Activated T-helper 17 cell treated with anti-CD3 and anti-CD28 coated beads, Interleukin-2, amount 50 U/mL, for 72 hours (primary cell): Measurements from ENCODE around the gene RABGEF1. TPM values are rescaled to one million over a fixed set of nuclear protein-coding genes. Genes with fewer than 3 reads are reported as not detected.
"Not testable (repeated sequence)": the region's sequence is repeated elsewhere in the genome, so short reads cannot be mapped to it uniquely, and the experiment has no call there.

Source experiments
- ATAC-seq: fragments of 150-1000 bp; cut with Tn5 transposase; replicated peaks from 2 replicates; pipeline ENCODE4 v1.10.0; 2021; ENCODE audit warnings: mild to moderate bottlenecking, moderate library complexity
- H3K27ac Mint-ChIP-seq: one replicate; pipeline ENCODE4 v1.8.0; 2022; ENCODE audit warnings: mixed read lengths
- H3K27me3 Mint-ChIP-seq: one replicate; pipeline ENCODE4 v1.8.0; 2022; ENCODE audit warnings: mixed read lengths
- H3K36me3 Mint-ChIP-seq: one replicate; pipeline ENCODE4 v1.8.0; 2022; ENCODE audit warnings: low read depth, mild to moderate bottlenecking, mixed read lengths
- H3K4me1 Mint-ChIP-seq: one replicate; pipeline ENCODE4 v1.8.0; 2022; ENCODE audit warnings: mixed read lengths
- H3K4me3 Mint-ChIP-seq: one replicate; pipeline ENCODE4 v1.8.0; 2022; ENCODE audit warnings: mild to moderate bottlenecking, mixed read lengths
- H3K9me3 Mint-ChIP-seq: one replicate; pipeline ENCODE4 v1.8.0; 2022; ENCODE audit warnings: mixed read lengths
- total RNA-seq, 2 donors: library from RNA; stranded (reverse); gene quantifications; one replicate each; pipeline ENCODE4 v1.2.3, GENCODE V29; 2022

RABGEF1 gene
- total RNA-seq, 2 donors from 2014 or later: 24.5 to 37.4 TPM

DNA sequence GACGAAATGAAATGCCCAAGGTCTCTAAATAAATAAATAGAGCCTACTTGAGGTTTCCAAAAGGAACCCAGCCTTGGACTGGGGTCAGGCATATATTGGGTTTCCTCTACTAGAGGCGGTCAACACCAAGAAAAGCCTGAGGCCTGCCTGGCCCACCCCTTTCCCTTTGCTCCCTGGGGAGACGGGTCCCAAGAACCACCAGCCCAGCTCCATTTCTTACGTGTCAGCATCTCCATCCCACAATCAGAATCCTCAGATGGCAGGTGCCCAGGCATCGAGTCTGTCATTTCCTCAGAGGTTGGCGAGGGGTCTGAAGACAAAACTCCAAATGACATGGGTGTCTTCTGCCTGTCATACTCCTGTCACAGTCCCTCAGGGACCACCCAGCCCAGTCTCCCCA, 90.4 kb downstream of the RABGEF1 start:
- H3K36me3 Mint-ChIP-seq, ATAC-seq, H3K27ac Mint-ChIP-seq, H3K9me3 Mint-ChIP-seq, H3K4me1 Mint-ChIP-seq, H3K27me3 Mint-ChIP-seq, H3K4me3 Mint-ChIP-seq: not testable (repeated sequence)

DNA sequence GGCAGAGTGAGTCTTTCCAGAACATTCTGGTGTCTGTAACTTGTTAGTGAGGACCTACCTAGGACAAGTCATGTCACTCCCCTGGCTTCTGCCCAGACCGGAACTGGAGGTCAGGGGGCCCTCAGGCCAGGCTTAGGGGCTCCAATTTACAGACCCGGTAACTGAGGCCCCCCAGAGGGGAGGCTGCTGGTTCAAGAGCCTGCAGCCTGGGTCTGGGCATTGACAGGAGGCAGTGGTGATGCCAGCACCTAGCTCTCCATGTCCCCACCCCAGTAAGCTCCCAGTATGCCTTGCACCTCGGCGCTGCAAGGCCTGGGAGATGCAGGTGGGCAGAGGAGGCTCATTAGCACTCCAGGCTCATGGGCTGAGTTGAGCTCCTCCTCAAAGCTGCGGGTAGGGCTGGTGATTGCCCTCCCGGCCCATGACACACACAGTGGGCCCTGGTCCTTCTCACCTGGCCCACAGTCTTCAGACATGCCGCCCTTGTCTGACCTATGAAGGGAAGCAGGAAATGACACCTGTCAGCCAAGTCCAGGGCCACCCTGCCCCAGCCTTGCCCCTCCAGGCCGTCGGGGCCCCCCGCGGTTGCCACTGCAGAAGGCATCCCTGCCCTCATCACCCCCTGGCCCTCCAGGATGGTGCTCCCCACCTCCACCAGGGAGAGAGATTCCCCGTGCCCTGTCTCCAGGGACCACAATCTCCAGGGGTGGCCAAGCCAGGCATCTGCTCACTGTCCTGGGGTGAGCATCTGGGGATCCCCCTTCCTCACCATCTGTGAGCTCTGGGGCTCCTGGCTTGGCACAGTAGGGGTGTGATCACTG, 92.2 kb downstream of the RABGEF1 start:
- no peak overlapping the region for H3K4me3 Mint-ChIP-seq
- no peaks in the 10 kb centered on the region for H3K27me3 Mint-ChIP-seq
- no peaks in the 10 kb centered on the region for H3K9me3 Mint-ChIP-seq
- ATAC-seq: no peak
- no peaks in the 10 kb centered on the region for H3K4me1 Mint-ChIP-seq
- no peaks in the 10 kb centered on the region for H3K36me3 Mint-ChIP-seq
- H3K27ac Mint-ChIP-seq: no peak overlapping the region

DNA sequence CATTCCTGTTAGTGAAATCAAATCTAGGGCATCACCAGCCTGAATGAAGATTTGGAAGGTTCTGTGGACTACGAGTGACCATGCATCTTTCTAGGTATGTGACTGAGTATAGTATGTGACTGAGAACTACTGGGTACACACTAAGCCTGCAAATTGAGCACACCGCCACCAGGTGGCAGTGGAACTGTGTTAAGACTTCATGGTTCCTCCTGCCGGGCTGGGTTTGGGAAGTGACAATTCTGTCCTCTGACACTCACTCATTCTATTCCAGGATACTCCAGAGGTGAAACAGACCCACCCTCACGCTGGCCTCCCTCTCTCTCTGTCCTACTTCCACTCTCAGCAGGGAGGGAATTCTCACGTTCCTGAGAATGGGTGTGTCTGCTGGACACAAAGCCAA, 96.5 kb downstream of the RABGEF1 start:
- H3K27ac Mint-ChIP-seq: no peak overlapping the region
- H3K4me3 Mint-ChIP-seq: no peak overlapping the region
- ATAC-seq: peak; percentile 82
- no peaks in the 10 kb centered on the region for H3K36me3 Mint-ChIP-seq
- H3K9me3 Mint-ChIP-seq: no peaks in the 10 kb centered on the region
- H3K27me3 Mint-ChIP-seq: no peaks in the 10 kb centered on the region
- H3K4me1 Mint-ChIP-seq: no peaks in the 10 kb centered on the region

DNA sequence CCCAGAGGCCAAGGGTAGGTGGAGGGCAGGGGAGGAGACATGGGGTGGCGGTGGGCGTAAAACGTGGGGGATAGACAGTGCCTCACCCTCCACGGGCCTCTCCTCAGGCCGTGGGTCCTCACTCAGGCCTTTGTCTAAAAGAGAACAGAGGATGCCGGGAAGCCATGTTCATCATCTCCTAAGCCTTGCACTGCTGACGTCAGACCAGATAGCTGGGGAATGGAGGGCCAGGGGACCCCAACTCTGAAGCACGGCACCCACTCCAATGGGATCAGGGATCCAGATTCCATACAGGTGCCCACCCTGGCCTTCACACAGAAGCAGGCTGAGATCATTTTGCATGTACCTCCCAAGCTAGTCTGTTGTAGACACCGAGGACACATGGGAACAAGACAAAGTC, 97.1 kb downstream of the RABGEF1 start:
- ATAC-seq: no peak
- H3K9me3 Mint-ChIP-seq: no peaks in the 10 kb centered on the region
- H3K36me3 Mint-ChIP-seq: no peaks in the 10 kb centered on the region
- no peaks in the 10 kb centered on the region for H3K27me3 Mint-ChIP-seq
- H3K4me3 Mint-ChIP-seq: no peak overlapping the region
- no peaks in the 10 kb centered on the region for H3K4me1 Mint-ChIP-seq
- H3K27ac Mint-ChIP-seq: no peak overlapping the region

DNA sequence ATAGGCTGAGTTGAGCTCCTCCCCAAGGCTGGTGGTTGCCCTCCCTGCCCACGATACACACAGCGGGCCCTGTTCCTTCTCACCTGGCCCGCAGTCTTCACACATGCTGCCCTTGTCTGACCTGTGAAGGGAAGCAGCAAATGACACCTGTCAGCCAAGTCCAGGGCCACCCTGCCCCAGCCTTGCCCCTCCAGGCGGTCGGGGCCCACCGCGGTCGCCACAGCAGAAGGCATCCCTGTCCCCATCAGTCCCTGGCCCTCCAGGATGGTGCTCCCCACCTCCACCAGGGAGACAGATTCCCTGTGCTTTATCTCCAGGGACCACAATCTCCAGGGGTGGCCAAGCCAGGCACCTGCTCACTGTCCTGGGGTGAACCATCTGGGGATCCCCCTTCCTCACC, 99.3 kb downstream of the RABGEF1 start:
- Mint-ChIP-seq H3K9me3 (no peaks in the 10 kb centered on the region), H3K4me1 (peaks cover 3% of the 10 kb centered on the region), H3K4me3 (no peak overlapping the region), H3K36me3 (peaks cover 4% of the 10 kb centered on the region), H3K27me3 (no peaks in the 10 kb centered on the region), H3K27ac (no peak overlapping the region)
- ATAC-seq: no peak

DNA sequence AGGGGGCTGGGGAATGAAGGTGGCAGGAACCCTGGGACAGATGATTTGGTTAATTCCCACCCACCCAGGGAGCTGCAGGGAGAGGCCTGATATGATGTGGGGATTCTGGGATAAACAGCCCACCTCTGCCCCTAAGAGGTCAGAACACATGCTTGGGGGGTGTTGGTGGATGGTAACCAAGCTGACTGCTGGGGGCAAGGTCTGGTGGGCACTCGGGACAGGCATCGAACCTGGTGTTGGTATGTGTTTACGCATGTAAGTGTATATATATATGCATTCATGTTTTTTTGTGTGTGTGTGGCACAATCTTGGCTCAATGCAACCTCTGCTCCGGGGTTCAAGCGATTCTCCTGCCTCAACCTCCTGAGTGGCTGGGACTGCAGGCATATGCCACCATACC, 99.8 kb downstream of the RABGEF1 start:
- ATAC-seq: no peak
- Mint-ChIP-seq H3K27me3 (no peaks in the 10 kb centered on the region), H3K27ac (no peak overlapping the region), H3K36me3 (peaks cover 6% of the 10 kb centered on the region), H3K4me3 (no peak overlapping the region), H3K9me3 (no peaks in the 10 kb centered on the region), H3K4me1 (peaks cover 5% of the 10 kb centered on the region)

DNA sequence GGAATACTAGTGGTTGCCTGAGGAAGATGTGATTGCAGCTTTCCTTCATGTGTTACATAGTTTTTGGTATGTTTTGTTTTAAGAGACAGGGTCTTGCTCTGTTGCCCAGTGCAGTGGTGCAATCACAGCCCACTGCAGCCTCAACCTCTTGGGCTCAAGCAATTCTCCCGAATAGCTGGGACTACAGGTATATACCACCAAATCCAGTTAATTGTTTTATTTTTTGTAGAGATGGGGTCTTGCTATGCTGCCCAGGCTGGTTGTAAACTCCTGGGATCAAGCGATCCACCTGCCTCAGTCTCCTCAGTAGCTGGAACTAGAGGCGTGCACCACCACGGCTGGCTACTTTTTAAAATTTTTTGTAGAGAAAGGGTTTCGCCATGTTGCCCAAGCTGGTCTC, 101.4 kb downstream of the RABGEF1 start:
- no peaks in the 10 kb centered on the region for H3K27me3 Mint-ChIP-seq
- H3K9me3 Mint-ChIP-seq: no peaks in the 10 kb centered on the region
- no peak overlapping the region for H3K27ac Mint-ChIP-seq
- H3K36me3 Mint-ChIP-seq: peaks cover 6% of the 10 kb centered on the region
- ATAC-seq: no peak
- no peak overlapping the region for H3K4me3 Mint-ChIP-seq
- H3K4me1 Mint-ChIP-seq: peaks cover 5% of the 10 kb centered on the region

DNA sequence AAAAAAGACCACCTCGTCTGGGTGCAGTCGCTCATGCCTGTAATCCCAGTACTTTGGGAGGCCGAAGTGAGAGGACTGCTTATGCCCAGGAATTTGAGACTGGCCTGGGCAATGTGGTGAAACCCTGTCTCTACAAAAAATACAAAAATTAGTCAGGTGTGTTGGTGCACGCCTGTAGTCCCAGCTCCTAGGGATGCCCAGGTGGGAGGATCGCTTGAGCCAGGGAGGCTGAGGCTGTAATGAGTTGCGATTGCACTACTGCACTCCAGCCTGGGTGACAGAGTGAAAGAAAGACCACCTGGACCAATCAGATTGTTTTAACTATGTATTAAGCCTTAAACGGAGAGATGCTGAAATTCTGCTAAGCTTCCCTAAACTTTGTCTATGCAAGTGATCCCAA, 103.0 kb downstream of the RABGEF1 start:
- ATAC-seq: not testable (repeated sequence)

DNA sequence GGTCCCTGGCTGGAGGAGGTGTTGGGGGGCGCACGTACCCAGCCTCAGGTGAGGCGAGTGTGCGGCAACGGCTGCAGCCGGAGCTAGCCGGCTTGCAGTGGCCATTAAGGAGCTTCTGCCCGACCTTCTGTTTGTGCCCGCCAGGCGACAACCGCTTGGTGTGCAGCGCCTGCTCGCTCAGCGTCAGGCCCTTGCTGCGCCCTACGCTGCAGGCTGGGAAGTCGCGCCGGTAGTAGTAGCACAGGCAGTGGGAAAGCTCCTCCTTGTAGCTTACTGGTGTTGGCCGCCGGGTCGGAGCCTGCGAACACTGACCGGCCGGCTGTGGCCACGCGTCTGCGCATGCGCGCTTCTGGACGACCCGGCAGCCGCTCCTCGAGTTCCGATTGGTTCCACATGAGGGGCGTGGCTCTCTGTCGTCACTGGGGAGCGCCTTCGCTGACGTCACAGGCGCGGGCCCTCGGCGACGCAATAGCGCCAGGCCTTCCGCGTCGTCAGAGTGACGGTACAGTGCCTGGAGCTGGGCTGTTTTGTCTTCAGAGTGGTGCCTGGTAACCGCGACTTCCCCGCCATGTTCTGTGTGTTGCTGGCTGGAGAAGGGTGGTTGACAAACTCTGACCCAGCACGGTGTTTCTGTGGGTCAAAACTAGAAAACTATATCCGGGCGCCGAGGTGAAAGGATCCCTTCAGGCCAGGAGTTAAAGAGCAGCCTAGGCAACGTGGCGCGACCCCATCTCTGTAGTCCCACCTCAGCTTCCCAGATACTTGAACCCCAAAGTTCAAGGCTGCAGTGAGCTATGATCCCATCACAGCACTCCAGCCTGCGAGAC, 104.2 kb downstream of the RABGEF1 start:
- H3K4me1 Mint-ChIP-seq: peaks cover 10% of the 10 kb centered on the region
- peak overlapping the region; percentile 87 for H3K4me3 Mint-ChIP-seq
- ATAC-seq: peak; percentile 96
- H3K27ac Mint-ChIP-seq: peak overlapping the region; percentile 97
- H3K9me3 Mint-ChIP-seq: no peaks in the 10 kb centered on the region
- H3K36me3 Mint-ChIP-seq: peaks cover 6% of the 10 kb centered on the region
- no peaks in the 10 kb centered on the region for H3K27me3 Mint-ChIP-seq

More for the DNA sequence above, 103.0 kb downstream of the RABGEF1 start:
- H3K27me3 Mint-ChIP-seq, H3K4me1 Mint-ChIP-seq, H3K36me3 Mint-ChIP-seq, H3K9me3 Mint-ChIP-seq: not testable (repeated sequence)
- Mint-ChIP-seq H3K4me3 (peak overlapping the region; percentile 87), H3K27ac (peak overlapping the region; percentile 97)

DNA sequence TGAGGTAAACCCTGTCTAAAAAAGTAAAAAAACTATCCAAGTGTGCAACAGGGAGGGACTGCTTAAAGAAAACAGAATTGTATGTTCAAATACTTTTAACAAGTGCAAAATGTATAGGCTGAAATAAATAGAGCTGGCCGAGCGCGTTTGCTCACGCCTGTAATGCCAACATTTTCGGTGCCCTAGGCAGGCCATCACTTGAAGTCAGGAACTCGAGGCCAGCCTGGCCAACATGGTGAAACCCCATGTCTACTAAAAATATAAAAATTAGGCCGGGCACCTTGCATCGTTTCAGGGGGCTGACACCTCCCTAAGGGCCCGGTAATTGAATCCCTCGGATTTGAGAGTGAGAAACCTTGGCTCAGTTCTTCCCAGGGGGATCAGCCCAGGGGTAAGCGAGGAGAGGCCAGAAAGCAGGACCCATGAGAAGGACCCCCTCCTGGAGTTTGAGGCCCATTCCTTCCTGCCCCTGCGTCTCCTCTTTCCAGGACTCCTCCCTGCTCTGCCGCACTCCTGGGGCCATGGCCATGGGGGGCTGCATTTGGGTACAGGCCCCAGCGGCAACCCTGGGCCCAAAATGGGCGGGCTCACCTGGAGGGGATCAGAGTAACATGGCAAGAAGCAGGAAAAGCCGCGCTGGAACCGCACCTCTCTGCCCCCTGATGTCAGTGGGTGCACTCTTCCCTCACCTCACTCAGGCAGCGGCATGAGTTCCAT, 105.0 kb downstream of the RABGEF1 start:
- Mint-ChIP-seq H3K27me3 (no peaks in the 10 kb centered on the region), H3K4me3 (peak overlapping the region; percentile 87), H3K27ac (peak overlapping the region; percentile 97), H3K36me3 (peaks cover 6% of the 10 kb centered on the region), H3K4me1 (peaks cover 10% of the 10 kb centered on the region), H3K9me3 (no peaks in the 10 kb centered on the region)
- no peak for ATAC-seq

DNA sequence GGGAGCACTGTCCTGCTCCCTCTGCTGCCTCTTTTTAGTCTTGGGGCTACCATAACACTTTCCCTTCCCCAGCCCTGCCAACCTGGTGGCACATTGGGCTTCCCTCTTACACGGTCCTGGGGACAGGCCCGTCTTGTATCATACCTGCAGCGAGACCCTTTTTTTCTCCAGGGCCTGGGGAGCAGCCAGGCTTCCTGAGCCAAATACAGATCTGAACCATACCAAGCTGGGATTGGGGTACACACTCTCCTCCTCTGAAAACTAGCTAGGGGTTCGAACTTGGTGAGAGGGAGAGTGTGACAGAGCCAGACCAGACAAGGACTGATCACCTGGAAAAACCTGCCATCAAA, 105.5 kb downstream of the RABGEF1 start:
- Mint-ChIP-seq H3K27ac (peak overlapping the region; percentile 89), H3K4me3 (peak overlapping the region; percentile 87)
- ATAC-seq, H3K36me3 Mint-ChIP-seq, H3K4me1 Mint-ChIP-seq, H3K27me3 Mint-ChIP-seq, H3K9me3 Mint-ChIP-seq: not testable (repeated sequence)

DNA sequence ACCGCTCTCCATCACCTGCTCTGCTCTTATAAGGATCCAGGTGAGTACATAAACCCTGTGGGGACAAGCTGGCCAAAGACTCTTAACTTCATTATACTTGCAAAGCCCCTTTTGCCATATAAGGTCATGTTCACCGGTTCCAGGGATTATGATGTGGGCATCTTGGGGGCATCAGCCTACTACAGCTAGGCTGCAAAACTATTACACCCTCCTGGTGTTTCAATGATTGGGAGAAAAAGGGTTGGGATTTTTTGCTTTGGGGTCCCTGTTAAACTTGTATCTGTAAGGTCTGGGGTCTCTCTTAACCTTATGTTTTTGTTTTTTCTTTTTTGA, 107.0 kb downstream of the RABGEF1 start:
- not testable (repeated sequence) for H3K36me3 Mint-ChIP-seq, H3K9me3 Mint-ChIP-seq, H3K27me3 Mint-ChIP-seq, H3K27ac Mint-ChIP-seq, H3K4me3 Mint-ChIP-seq, ATAC-seq, H3K4me1 Mint-ChIP-seq

DNA sequence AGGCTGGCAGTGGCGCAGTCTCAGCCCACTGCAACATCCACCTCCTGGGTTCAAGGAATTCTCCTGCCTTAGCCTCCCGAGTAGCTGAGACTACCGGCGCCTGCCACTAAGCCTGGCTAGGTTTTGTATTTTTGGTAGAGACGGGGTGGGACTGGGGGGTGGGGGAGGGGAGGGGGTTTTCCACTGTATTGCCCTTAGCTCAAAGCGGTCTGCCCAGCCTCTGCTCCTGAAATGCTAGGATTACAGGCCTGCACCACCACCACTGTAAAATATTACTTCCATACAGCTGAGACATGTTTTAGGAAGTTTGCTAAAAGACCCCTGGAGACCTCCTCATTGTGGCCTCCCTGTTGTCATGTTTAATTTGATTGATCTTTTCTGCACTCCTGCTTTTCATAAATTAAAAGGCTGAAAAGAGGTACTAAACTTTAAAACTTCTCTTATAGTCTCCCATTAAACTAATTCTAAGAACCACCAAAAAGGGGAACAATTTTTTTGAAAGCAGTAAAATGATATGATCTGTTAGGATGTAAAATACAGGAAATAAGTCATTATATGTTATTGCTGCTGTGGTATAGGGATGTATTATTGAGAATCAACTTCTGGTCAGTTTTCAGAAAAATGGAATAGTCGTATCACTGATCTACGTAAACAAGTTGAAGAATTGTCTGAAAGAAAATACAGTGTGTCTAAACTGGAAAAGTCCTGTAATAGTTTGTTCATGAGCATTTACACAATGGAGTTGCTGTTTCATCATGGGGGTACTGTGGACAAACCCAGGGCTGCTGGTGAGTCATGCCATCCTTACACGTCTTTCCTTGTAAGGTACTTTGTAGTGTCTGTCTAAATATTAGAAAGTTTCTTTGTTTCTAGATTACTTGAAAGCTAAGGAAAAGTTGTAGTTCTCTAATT, 107.6 kb downstream of the RABGEF1 start:
- Mint-ChIP-seq H3K4me1 (peaks cover 10% of the 10 kb centered on the region), H3K27me3 (no peaks in the 10 kb centered on the region), H3K36me3 (peaks cover 6% of the 10 kb centered on the region), H3K4me3 (peak overlapping the region; percentile 50), H3K9me3 (no peaks in the 10 kb centered on the region), H3K27ac (peak overlapping the region; percentile 90)
- peak; percentile 12 for ATAC-seq

DNA sequence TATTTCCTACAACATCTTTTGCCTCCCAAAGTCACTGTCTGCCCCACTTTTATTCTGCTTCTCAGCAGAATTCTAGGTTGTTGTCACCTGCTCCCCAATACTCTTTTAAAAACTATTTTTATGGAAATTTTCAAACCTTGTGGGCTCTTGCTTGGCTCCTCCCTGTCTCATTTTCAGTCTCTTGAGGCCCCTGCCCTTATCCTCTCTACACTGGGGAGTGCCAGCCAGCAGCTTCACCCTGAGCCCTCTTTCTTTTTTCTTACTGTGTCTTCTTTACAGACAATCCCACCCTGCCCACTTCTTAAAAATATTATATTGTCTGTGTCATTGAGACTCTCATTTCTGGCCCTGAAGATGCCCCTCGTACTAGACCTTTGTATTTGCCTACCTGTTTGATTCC, 118.8 kb downstream of the RABGEF1 start:
- ATAC-seq: no peak
- Mint-ChIP-seq H3K27me3 (no peaks in the 10 kb centered on the region), H3K27ac (peak overlapping the region; percentile 96), H3K4me3 (peak overlapping the region; percentile 83), H3K36me3 (peaks cover 19% of the 10 kb centered on the region), H3K9me3 (no peaks in the 10 kb centered on the region), H3K4me1 (peaks cover 13% of the 10 kb centered on the region)
